OCI-LY7 (cell line): ENCODE measurements around the gene GTF3C1. TPM values are rescaled to one million over a fixed set of nuclear protein-coding genes. Genes with fewer than 3 reads are reported as not detected.

Experiments used
- BruUV-seq: library from RNA; stranded (reverse); fragments of 400-500 nt; replicated peaks from 2 replicates; lab custom pipeline; 2021; lab: Mats Ljungman, UMichigan
- CTCF ChIA-PET: fragments of 300-600 bp; sonication (Branson Sonifier 250); formaldehyde crosslinking; loops from one replicate; lab custom pipeline; 2022; ENCODE audit warnings: antibody characterized with exemption; ENCODE audit not compliant: unreplicated experiment; lab: Charles Lee
- POLR2A ChIA-PET: fragments of 300-600 bp; sonication (Branson Sonifier 250); formaldehyde crosslinking; loops from one replicate; lab custom pipeline; 2022; ENCODE audit warnings: antibody characterized with exemption; lab: Charles Lee
- DNase-seq: peaks from one replicate; pipeline ENCODE4 v3.0.0-alpha.2; 2015; ENCODE audit warnings: low spot score
- H2AFZ ChIP-seq: fragments of 200-600 bp; sonication (generic), shearing (Covaris generic); 2 replicates; pipeline ENCODE4 v1.6.1; 2014; ENCODE audit warnings: mild to moderate bottlenecking, antibody characterized with exemption, low read length, moderate library complexity
- H3K27ac ChIP-seq: fragments of 200-600 bp; sonication (generic); 2 replicates; pipeline ENCODE4 v1.5.1; 2014; ENCODE audit warnings: mixed run types, low read depth, mild to moderate bottlenecking, moderate library complexity, low read length, inconsistent platforms; ENCODE audit not compliant: poor library complexity, severe bottlenecking
- H3K36me3 ChIP-seq: fragments of 200-600 bp; sonication (generic); 2 replicates; pipeline ENCODE4 v1.6.1; 2014; ENCODE audit warnings: mild to moderate bottlenecking, antibody characterized with exemption, low read length, moderate library complexity, mixed read lengths; ENCODE audit not compliant: insufficient read depth
- H3K4me1 ChIP-seq: fragments of 200-600 bp; sonication (generic); 2 replicates; pipeline ENCODE4 v1.5.1; 2014; ENCODE audit warnings: mild to moderate bottlenecking, low read length; ENCODE audit not compliant: insufficient read depth, poor library complexity, severe bottlenecking
- H3K4me2 ChIP-seq: fragments of 200-600 bp; sonication (generic); 2 replicates; pipeline ENCODE4 v1.6.1; 2014; ENCODE audit warnings: mild to moderate bottlenecking, low read length
- H3K4me3 ChIP-seq: fragments of 200-600 bp; sonication (generic); 2 replicates; pipeline ENCODE4 v1.5.1; 2014; ENCODE audit warnings: mild to moderate bottlenecking, low read depth, low read length; ENCODE audit not compliant: poor library complexity, severe bottlenecking
- H3K79me2 ChIP-seq: fragments of 200-600 bp; sonication (generic); 2 replicates; pipeline ENCODE4 v1.6.1; 2016; ENCODE audit warnings: low read depth, mild to moderate bottlenecking, low read length, moderate library complexity, mixed read lengths; ENCODE audit not compliant: insufficient read depth
- H3K9me2 ChIP-seq: fragments of 200-600 bp; sonication (generic); 2 replicates; pipeline ENCODE4 v1.6.1; 2016; ENCODE audit warnings: mild to moderate bottlenecking, low read length, mixed read lengths; ENCODE audit not compliant: insufficient read depth
- H3K9me3 ChIP-seq: fragments of 200-600 bp; sonication (generic); 2 replicates; pipeline ENCODE4 v1.6.1; 2014; ENCODE audit warnings: mild to moderate bottlenecking, mixed run types, low read length, mixed read lengths
- H4K20me1 ChIP-seq: fragments of 200-600 bp; sonication (generic); 2 replicates; pipeline ENCODE4 v1.6.1; 2014; ENCODE audit warnings: mild to moderate bottlenecking, antibody characterized with exemption, low read length, moderate library complexity, mixed read lengths; ENCODE audit not compliant: insufficient read depth
- CTCF ChIP-seq: fragments of 200-600 bp; sonication (generic); conservative IDR thresholded peaks from 2 replicates; pipeline ENCODE4 v1.5.1; 2014; ENCODE audit warnings: mild to moderate bottlenecking, antibody characterized with exemption, low read length, moderate library complexity, mixed read lengths
- EZH2phosphoT487 ChIP-seq: fragments of 200-600 bp; sonication (generic); IDR thresholded peaks from 2 replicates; pipeline ENCODE4 v1.6.1; 2018; ENCODE audit warnings: low read depth, borderline replicate concordance, mild to moderate bottlenecking, mixed run types, antibody characterized with exemption, low read length, moderate library complexity, mixed read lengths
- intact Hi-C: fragments of 100-400 bp; cut with micrococcal nuclease; formaldehyde crosslinking; loops from one replicate; pipeline ENCODE4 v1.10.0; 2022; ENCODE audit not compliant: unreplicated experiment
- total RNA-seq, 2 experiments: library from RNA; depleted of rRNA in 1 of 2; stranded (reverse); fragments of >200 nt in 1 of 2; shearing (Covaris generic) in 1 of 2; gene quantifications; 2 replicates each; pipeline ENCODE4 v1.2.3, GENCODE V29; 2014 to 2022

GTF3C1 gene
- total RNA-seq, 2 experiments from 2014 or later = 48.3 to 57.1 TPM

- Histone ChIP-seq H3K36me3 (peaks cover 67% of the 10 kb centered on the region), H3K9me3 (no peaks in the 10 kb centered on the region), H3K4me3 (no peak overlapping the region), H3K4me1 (no peaks in the 10 kb centered on the region), H3K4me2 (no peak overlapping the region), H4K20me1 (no peaks in the 10 kb centered on the region), H3K27ac (no peak overlapping the region), H2AFZ (no peak overlapping the region), H3K79me2 (no peaks in the 10 kb centered on the region), H3K9me2 (no peaks in the 10 kb centered on the region)
- POLR2A ChIA-PET = no interaction called here
- CTCF ChIA-PET = no interaction called here
- DNase-seq = no peak
- intact Hi-C loops = no loop called here
- BruUV-seq = no TSS peak
- TF ChIP-seq EZH2phosphoT487 = no peak
- TF ChIP-seq CTCF = no peak
These were observed 59.8 kb downstream of the GTF3C1 start for GRCh38 chr16:27489906-27490305.

GRCh38 chr16:27489421-27489820, 60.3 kb downstream of the GTF3C1 start:
- H2AFZ ChIP-seq = no peak overlapping the region
- H3K4me1 ChIP-seq = no peaks in the 10 kb centered on the region
- no peak overlapping the region for H3K4me3 ChIP-seq
- CTCF ChIA-PET = no interaction called here
- no peak for DNase-seq
- H4K20me1 ChIP-seq = no peaks in the 10 kb centered on the region
- peaks cover 63% of the 10 kb centered on the region for H3K36me3 ChIP-seq
- H3K9me3 ChIP-seq = no peaks in the 10 kb centered on the region
- no TSS peak for BruUV-seq
- H3K4me2 ChIP-seq = no peak overlapping the region
- H3K9me2 ChIP-seq = no peaks in the 10 kb centered on the region
- H3K79me2 ChIP-seq = no peaks in the 10 kb centered on the region
- no peak overlapping the region for H3K27ac ChIP-seq
- POLR2A ChIA-PET = no interaction called here
- intact Hi-C loops = no loop called here
- TF ChIP-seq EZH2phosphoT487 = no peak
- TF ChIP-seq CTCF = no peak

- Histone ChIP-seq H3K27ac (no peak overlapping the region), H3K36me3 (peaks cover 71% of the 10 kb centered on the region), H3K4me1 (no peaks in the 10 kb centered on the region), H3K9me3 (no peaks in the 10 kb centered on the region), H3K4me3 (no peak overlapping the region), H3K9me2 (no peaks in the 10 kb centered on the region), H4K20me1 (no peaks in the 10 kb centered on the region), H3K4me2 (no peak overlapping the region), H2AFZ (no peak overlapping the region), H3K79me2 (no peaks in the 10 kb centered on the region)
- intact Hi-C loops = no loop called here
- TF ChIP-seq EZH2phosphoT487 (no peak), CTCF (no peak)
- DNase-seq = no peak
- no TSS peak for BruUV-seq
- ChIA-PET POLR2A (no interaction called here), CTCF (no interaction called here)
These were observed 63.0 kb downstream of the GTF3C1 start for GRCh38 chr16:27486760-27487159.
